ENCODE data around the gene POLR1A. TPM values are rescaled to one million over a fixed set of nuclear protein-coding genes. Genes with fewer than 3 reads are reported as not detected.

Gene POLR1A
- total RNA-seq, 4 donors from 2014 or later = 9.0 to 22.0 (median 15.8) TPM

DNA sequence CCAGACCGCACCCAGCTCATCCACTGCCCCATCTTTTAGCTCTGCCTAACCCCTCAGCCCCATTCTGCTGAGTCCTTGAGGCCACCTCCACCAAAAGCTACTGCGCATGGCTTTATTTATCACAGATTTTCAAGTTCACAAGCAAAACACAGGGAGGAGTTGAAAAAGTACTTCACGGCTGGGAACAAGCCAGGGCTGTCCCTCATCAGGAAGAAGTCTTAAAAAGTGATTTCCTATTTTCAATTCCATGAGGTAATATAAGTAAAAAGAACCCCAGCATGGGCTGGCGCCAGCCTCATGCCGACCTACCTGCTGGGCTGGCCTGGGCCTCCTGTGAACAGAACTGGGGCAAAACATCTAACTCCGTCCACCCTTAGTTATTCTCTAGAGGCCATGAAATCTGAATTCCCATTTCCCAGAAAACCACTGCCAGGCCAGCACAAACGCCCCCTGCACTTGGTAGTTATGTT lies 69.0 kb downstream of the POLR1A start:
- TF ChIP-seq, protein P1, sequence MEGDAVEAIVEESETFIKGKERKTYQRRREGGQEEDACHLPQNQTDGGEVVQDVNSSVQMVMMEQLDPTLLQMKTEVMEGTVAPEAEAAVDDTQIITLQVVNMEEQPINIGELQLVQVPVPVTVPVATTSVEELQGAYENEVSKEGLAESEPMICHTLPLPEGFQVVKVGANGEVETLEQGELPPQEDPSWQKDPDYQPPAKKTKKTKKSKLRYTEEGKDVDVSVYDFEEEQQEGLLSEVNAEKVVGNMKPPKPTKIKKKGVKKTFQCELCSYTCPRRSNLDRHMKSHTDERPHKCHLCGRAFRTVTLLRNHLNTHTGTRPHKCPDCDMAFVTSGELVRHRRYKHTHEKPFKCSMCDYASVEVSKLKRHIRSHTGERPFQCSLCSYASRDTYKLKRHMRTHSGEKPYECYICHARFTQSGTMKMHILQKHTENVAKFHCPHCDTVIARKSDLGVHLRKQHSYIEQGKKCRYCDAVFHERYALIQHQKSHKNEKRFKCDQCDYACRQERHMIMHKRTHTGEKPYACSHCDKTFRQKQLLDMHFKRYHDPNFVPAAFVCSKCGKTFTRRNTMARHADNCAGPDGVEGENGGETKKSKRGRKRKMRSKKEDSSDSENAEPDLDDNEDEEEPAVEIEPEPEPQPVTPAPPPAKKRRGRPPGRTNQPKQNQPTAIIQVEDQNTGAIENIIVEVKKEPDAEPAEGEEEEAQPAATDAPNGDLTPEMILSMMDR (IDR thresholded peaks at IDR 0.05; ENCODE audit: low read depth) = no peak

GRCh38 chr2:86035883-86036668 lies 69.6 kb downstream of the POLR1A start:
- TF ChIP-seq, protein P1 (IDR thresholded peaks at IDR 0.05; ENCODE audit: low read depth) = no peak

GRCh38 chr2:86035376-86035882 lies 70.3 kb downstream of the POLR1A start:
- TF ChIP-seq, protein P1 (IDR thresholded peaks at IDR 0.05; ENCODE audit: low read depth) = no peak

- TF ChIP-seq, protein P1 (IDR thresholded peaks at IDR 0.05; ENCODE audit: low read depth) = no peak
Observed at GRCh38 chr2:86033751-86034692, 71.7 kb downstream of the POLR1A start.

DNA sequence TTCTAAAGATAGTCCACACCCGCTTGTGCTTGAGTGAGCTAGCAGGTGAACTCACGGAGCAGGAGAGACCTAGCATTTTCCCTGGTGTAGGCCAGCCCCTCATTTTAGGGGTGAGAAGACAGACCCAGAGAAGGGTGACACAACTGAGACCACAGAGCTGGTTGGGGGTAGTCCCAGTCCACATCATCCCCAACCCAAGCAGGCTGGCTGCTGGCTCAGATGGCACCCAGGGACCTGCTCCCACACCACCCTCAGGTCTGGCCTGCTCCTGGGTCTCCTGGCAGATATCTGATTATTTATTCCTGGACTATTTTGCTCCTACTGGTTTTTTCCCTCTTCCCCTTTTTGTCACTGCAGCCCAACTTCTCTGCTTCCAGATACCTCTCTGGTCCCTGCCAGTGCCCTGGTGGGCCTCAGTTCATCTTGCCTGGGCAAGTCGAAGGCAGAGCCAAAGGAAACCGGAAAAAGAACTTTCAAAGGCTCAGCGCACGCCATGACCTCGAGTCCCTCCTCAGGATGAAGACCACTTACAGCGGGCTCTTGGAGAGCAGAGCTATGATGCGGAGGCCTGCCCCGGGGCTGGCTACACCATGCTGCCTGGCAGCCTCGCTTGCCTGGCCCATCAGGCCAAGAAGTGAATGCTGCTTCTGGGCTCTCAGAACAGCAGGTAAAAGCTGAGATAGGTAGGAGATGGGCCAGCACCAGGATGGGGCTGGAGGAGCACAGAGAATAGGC lies 72.7 kb downstream of the POLR1A start:
- TF ChIP-seq, protein P1 (IDR thresholded peaks at IDR 0.05; ENCODE audit: low read depth) = no peak

- TF ChIP-seq, protein P1 (IDR thresholded peaks at IDR 0.05; ENCODE audit: low read depth) = no peak
Observed at GRCh38 chr2:86031606-86032005, 74.1 kb downstream of the POLR1A start.
